HEK293 (cell line): ENCODE measurements around the gene TDRD1.
A peak's percentile ranks its signal among the peaks of the same experiment; 100 is the strongest.

Experiments
- CTCF ChIA-PET: fragments of 350-600 bp; formaldehyde crosslinking; extraction: SDS; loops from one replicate; lab custom pipeline; 2021; ENCODE audit warnings: antibody characterized with exemption; lab: Yijun Ruan, JAX
- POLR2A ChIA-PET: fragments of 300-600 bp; formaldehyde crosslinking; extraction: SDS; loops from one replicate; lab custom pipeline; 2020; ENCODE audit warnings: antibody characterized with exemption, inconsistent platforms; lab: Yijun Ruan, JAX
- H3K27ac ChIP-seq: fragments of 200-500 bp; sonication (Bioruptor generic); 2 replicates; pipeline ENCODE4 v1.5.1; 2014; ENCODE audit warnings: low read depth, low read length, control low read depth, inconsistent platforms; ENCODE audit errors: extremely low read depth
- H3K36me3 ChIP-seq, 2 experiments: fragments of 200-500 bp in 1 of 2; sonication (Bioruptor generic) in 1 of 2; 1 replicate in 1 of 2; 2 replicates in 1 of 2; pipeline ENCODE4 v1.5.1; 2014 to 2017; ENCODE audit warnings: inconsistent platforms in 2 of 2, low read length in 2 of 2; ENCODE audit not compliant: control insufficient read depth in 2 of 2, insufficient read depth in 1 of 2
- H3K4me1 ChIP-seq: fragments of 200-500 bp; sonication (Bioruptor generic); 2 replicates; pipeline ENCODE4 v1.5.1; 2014; ENCODE audit warnings: mild to moderate bottlenecking, low read length, inconsistent platforms; ENCODE audit not compliant: control insufficient read depth, insufficient read depth
- H3K4me3 ChIP-seq: 2 replicates; pipeline ENCODE4 v1.5.1; 2011; ENCODE audit warnings: low read depth, mild to moderate bottlenecking, control low read depth, low read length, moderate library complexity
- H3K9me3 ChIP-seq: fragments of 200-500 bp; sonication (Bioruptor generic); 2 replicates; pipeline ENCODE4 v1.5.1; 2014; ENCODE audit warnings: low read depth, low read length, inconsistent platforms; ENCODE audit not compliant: control insufficient read depth, insufficient read depth
- EGR2 ChIP-seq: fragments of 450-650 bp; formaldehyde crosslinking; IDR thresholded peaks from 2 replicates; pipeline ENCODE4 v1.5.1; 2016; ENCODE audit warnings: low read depth, missing biosample characterization, missing genetic modification characterization
- SALL2 ChIP-seq: fragments of 450-650 bp; formaldehyde crosslinking; IDR thresholded peaks from 2 replicates; pipeline ENCODE4 v1.5.0; 2017; ENCODE audit warnings: missing biosample characterization, mild to moderate bottlenecking, missing genetic modification characterization, borderline replicate concordance
- SCRT1 ChIP-seq: fragments of 450-650 bp; formaldehyde crosslinking; IDR thresholded peaks from 2 replicates; pipeline ENCODE4 v1.5.1; 2016; ENCODE audit warnings: missing biosample characterization, missing genetic modification characterization, borderline replicate concordance
- SETDB1 ChIP-seq: IDR thresholded peaks from one replicate; pipeline ENCODE4 v1.6.1; 2017; ENCODE audit warnings: mild to moderate bottlenecking, low read length, moderate library complexity, mixed read lengths; ENCODE audit not compliant: insufficient read length
- SP2 ChIP-seq: fragments of 450-650 bp; formaldehyde crosslinking; IDR thresholded peaks from 2 replicates; pipeline ENCODE4 v1.5.1; 2016; ENCODE audit warnings: missing biosample characterization, missing genetic modification characterization
- SP7 ChIP-seq: fragments of 450-650 bp; formaldehyde crosslinking; IDR thresholded peaks from 2 replicates; pipeline ENCODE4 v1.5.1; 2016; ENCODE audit warnings: missing biosample characterization, missing genetic modification characterization
- YY2 ChIP-seq: fragments of 450-650 bp; formaldehyde crosslinking; IDR thresholded peaks from 2 replicates; pipeline ENCODE4 v1.5.1; 2016; ENCODE audit warnings: missing biosample characterization, missing genetic modification characterization
- ZBTB17 ChIP-seq: fragments of 450-650 bp; formaldehyde crosslinking; IDR thresholded peaks from 2 replicates; pipeline ENCODE4 v1.5.1; 2016; ENCODE audit warnings: missing biosample characterization, missing genetic modification characterization
- ZIC2 ChIP-seq: fragments of 450-650 bp; formaldehyde crosslinking; IDR thresholded peaks from 2 replicates; pipeline ENCODE4 v1.5.1; 2016; ENCODE audit warnings: missing biosample characterization, missing genetic modification characterization
- ZNF214 ChIP-seq: fragments of 450-650 bp; formaldehyde crosslinking; IDR thresholded peaks from 2 replicates; pipeline ENCODE4 v1.5.1; 2017; ENCODE audit warnings: missing biosample characterization, mild to moderate bottlenecking, missing genetic modification characterization, borderline replicate concordance
- ZNF223 ChIP-seq: fragments of 450-650 bp; formaldehyde crosslinking; IDR thresholded peaks from 2 replicates; pipeline ENCODE4 v1.5.1; 2016; ENCODE audit warnings: missing biosample characterization, missing genetic modification characterization
- ZNF239 ChIP-seq: fragments of 450-650 bp; formaldehyde crosslinking; IDR thresholded peaks from 2 replicates; pipeline ENCODE4 v1.5.1; 2016; ENCODE audit warnings: missing biosample characterization, missing genetic modification characterization
- ZNF311 ChIP-seq: fragments of 450-650 bp; formaldehyde crosslinking; IDR thresholded peaks from 2 replicates; pipeline ENCODE4 v1.5.1; 2017; ENCODE audit warnings: missing biosample characterization, missing genetic modification characterization, borderline replicate concordance
- ZNF354C ChIP-seq: fragments of 450-650 bp; formaldehyde crosslinking; IDR thresholded peaks from 2 replicates; pipeline ENCODE4 v1.5.1; 2016; ENCODE audit warnings: missing biosample characterization, missing genetic modification characterization, low read depth, borderline replicate concordance
- ZNF366 ChIP-seq: fragments of 450-650 bp; formaldehyde crosslinking; conservative IDR thresholded peaks from 2 replicates; pipeline ENCODE4 v1.5.1; 2016; ENCODE audit warnings: missing biosample characterization, missing genetic modification characterization
- ZNF48 ChIP-seq: fragments of 450-650 bp; formaldehyde crosslinking; IDR thresholded peaks from 2 replicates; pipeline ENCODE4 v1.5.1; 2016; ENCODE audit warnings: missing biosample characterization, missing genetic modification characterization
- ZNF510 ChIP-seq: fragments of 450-650 bp; formaldehyde crosslinking; IDR thresholded peaks from 2 replicates; pipeline ENCODE4 v1.5.1; 2018; ENCODE audit warnings: mild to moderate bottlenecking, missing genetic modification characterization, missing biosample characterization; ENCODE audit not compliant: insufficient replicate concordance
- ZNF530 ChIP-seq: fragments of 450-650 bp; formaldehyde crosslinking; IDR thresholded peaks from 2 replicates; pipeline ENCODE4 v1.5.1; 2016; ENCODE audit warnings: low read depth, missing biosample characterization, missing genetic modification characterization
- ZNF624 ChIP-seq: fragments of 450-650 bp; formaldehyde crosslinking; IDR thresholded peaks from 2 replicates; pipeline ENCODE4 v1.5.1; 2017; ENCODE audit warnings: missing biosample characterization, missing genetic modification characterization
- ZNF660 ChIP-seq: fragments of 450-650 bp; IDR thresholded peaks from 2 replicates; pipeline ENCODE4 v1.5.1; 2018; ENCODE audit warnings: missing biosample characterization, mild to moderate bottlenecking, missing genetic modification characterization
- ZNF670 ChIP-seq: fragments of 450-650 bp; formaldehyde crosslinking; IDR thresholded peaks from 2 replicates; pipeline ENCODE4 v1.5.1; 2016; ENCODE audit warnings: missing biosample characterization, missing genetic modification characterization, low read depth
- ZNF768 ChIP-seq: fragments of 450-650 bp; formaldehyde crosslinking; IDR thresholded peaks from 2 replicates; pipeline ENCODE4 v1.5.1; 2018; ENCODE audit warnings: missing biosample characterization, mild to moderate bottlenecking, missing genetic modification characterization
- ZNF776 ChIP-seq: fragments of 450-650 bp; formaldehyde crosslinking; IDR thresholded peaks from 2 replicates; pipeline ENCODE4 v1.5.0; 2017; ENCODE audit warnings: missing biosample characterization, missing genetic modification characterization, borderline replicate concordance
- TF ChIP-seq, protein P1 (sequence below): fragments of 450-650 bp; formaldehyde crosslinking; IDR thresholded peaks from 2 replicates; pipeline ENCODE4 v1.5.1; 2017; ENCODE audit warnings: missing biosample characterization, missing genetic modification characterization
- TF ChIP-seq, protein P2 (sequence below): fragments of 450-650 bp; formaldehyde crosslinking; IDR thresholded peaks from 2 replicates; pipeline ENCODE4 v1.5.1; 2016; ENCODE audit warnings: missing biosample characterization, missing genetic modification characterization
- TF ChIP-seq, protein P3 (sequence below): fragments of 450-650 bp; formaldehyde crosslinking; IDR thresholded peaks from 2 replicates; pipeline ENCODE4 v1.5.1; 2016; ENCODE audit warnings: missing biosample characterization, missing genetic modification characterization
- TF ChIP-seq, protein P4 (sequence below): fragments of 450-650 bp; formaldehyde crosslinking; IDR thresholded peaks from 2 replicates; pipeline ENCODE4 v1.5.1; 2016; ENCODE audit warnings: missing biosample characterization, missing genetic modification characterization
- TF ChIP-seq, protein P5 (sequence below): fragments of 450-650 bp; formaldehyde crosslinking; IDR thresholded peaks from 2 replicates; pipeline ENCODE4 v1.5.1; 2017; ENCODE audit warnings: missing biosample characterization, mild to moderate bottlenecking, missing genetic modification characterization, moderate library complexity

The TDRD1 gene

DNA sequence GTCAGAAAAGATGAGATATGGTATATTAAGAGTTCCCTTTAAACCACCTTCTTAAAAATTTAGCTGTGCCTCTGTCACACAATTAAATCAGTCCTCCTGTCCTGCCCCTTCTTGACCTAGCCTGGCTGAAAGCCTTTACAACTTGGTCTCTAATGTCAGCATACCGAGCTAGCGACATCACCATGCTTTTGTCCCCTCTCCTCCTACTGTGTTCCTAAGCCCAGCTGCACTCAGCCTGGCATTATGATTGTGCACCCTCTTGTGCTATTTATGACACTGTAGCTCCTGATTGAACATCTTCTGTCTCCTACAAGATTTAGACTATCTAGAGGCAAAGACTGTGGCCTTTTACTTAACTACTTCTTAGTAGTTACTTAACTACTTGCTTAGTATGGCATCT, 29.2 kb downstream of the TDRD1 start:
- Histone ChIP-seq H3K9me3 (no peaks in the 10 kb centered on the region), H3K4me1 (no peaks in the 10 kb centered on the region), H3K4me3 (no peak overlapping the region), H3K27ac (no peak overlapping the region), H3K36me3 (no peaks in the 10 kb centered on the region)
- CTCF ChIA-PET, result interaction anchor here (0.6 to 1.7 kb wide), 2 partner anchors 14 to 341 kb away, joined by 4 to 6 read pairs; no protein-coding TSS in a partner anchor
- POLR2A ChIA-PET, result no interaction called here
- TF ChIP-seq ZNF223 (tag by site-specific recombination) (no peak), SP7 (tag by site-specific recombination) (peak; percentile 38; the same call in 1 of the 2 replicates), ZNF354C (tag by site-specific recombination) (no peak), ZIC2 (tag by site-specific recombination) (0 out of 2 replicates have a peak, but pooled peaks have one; percentile 25), ZNF660 (peak; percentile 99), SP2 (tag by site-specific recombination) (no peak), EGR2 (tag by site-specific recombination) (no peak), ZNF776 (tag by site-specific recombination) (no peak), SCRT1 (tag by site-specific recombination) (no peak), ZNF239 (tag by site-specific recombination) (no peak), ZNF510 (no peak), ZNF48 (tag by site-specific recombination) (no peak), ZNF768 (no peak), YY2 (tag by site-specific recombination) (no peak), ZNF624 (no peak), ZNF311 (tag by site-specific recombination) (no peak), SETDB1 (no peak), ZNF530 (no peak), ZBTB17 (tag by site-specific recombination) (0 out of 2 replicates have a peak, but pooled peaks have one; percentile 10), ZNF366 (tag by site-specific recombination) (no peak), ZNF670 (tag by site-specific recombination) (no peak), ZNF214 (tag by site-specific recombination) (no peak), SALL2 (tag by site-specific recombination) (no peak)
- TF ChIP-seq, protein P1, sequence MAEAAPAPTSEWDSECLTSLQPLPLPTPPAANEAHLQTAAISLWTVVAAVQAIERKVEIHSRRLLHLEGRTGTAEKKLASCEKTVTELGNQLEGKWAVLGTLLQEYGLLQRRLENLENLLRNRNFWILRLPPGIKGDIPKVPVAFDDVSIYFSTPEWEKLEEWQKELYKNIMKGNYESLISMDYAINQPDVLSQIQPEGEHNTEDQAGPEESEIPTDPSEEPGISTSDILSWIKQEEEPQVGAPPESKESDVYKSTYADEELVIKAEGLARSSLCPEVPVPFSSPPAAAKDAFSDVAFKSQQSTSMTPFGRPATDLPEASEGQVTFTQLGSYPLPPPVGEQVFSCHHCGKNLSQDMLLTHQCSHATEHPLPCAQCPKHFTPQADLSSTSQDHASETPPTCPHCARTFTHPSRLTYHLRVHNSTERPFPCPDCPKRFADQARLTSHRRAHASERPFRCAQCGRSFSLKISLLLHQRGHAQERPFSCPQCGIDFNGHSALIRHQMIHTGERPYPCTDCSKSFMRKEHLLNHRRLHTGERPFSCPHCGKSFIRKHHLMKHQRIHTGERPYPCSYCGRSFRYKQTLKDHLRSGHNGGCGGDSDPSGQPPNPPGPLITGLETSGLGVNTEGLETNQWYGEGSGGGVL (tag by site-specific recombination), result no peak
- TF ChIP-seq, protein P2, sequence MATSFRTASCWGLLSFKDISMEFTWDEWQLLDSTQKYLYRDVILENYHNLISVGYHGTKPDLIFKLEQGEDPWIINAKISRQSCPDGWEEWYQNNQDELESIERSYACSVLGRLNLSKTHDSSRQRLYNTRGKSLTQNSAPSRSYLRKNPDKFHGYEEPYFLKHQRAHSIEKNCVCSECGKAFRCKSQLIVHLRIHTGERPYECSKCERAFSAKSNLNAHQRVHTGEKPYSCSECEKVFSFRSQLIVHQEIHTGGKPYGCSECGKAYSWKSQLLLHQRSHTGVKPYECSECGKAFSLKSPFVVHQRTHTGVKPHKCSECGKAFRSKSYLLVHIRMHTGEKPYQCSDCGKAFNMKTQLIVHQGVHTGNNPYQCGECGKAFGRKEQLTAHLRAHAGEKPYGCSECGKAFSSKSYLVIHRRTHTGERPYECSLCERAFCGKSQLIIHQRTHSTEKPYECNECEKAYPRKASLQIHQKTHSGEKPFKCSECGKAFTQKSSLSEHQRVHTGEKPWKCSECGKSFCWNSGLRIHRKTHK (tag by site-specific recombination), result no peak
- TF ChIP-seq, protein P3, sequence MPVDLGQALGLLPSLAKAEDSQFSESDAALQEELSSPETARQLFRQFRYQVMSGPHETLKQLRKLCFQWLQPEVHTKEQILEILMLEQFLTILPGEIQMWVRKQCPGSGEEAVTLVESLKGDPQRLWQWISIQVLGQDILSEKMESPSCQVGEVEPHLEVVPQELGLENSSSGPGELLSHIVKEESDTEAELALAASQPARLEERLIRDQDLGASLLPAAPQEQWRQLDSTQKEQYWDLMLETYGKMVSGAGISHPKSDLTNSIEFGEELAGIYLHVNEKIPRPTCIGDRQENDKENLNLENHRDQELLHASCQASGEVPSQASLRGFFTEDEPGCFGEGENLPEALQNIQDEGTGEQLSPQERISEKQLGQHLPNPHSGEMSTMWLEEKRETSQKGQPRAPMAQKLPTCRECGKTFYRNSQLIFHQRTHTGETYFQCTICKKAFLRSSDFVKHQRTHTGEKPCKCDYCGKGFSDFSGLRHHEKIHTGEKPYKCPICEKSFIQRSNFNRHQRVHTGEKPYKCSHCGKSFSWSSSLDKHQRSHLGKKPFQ (tag by site-specific recombination), result no peak
- TF ChIP-seq, protein P4, sequence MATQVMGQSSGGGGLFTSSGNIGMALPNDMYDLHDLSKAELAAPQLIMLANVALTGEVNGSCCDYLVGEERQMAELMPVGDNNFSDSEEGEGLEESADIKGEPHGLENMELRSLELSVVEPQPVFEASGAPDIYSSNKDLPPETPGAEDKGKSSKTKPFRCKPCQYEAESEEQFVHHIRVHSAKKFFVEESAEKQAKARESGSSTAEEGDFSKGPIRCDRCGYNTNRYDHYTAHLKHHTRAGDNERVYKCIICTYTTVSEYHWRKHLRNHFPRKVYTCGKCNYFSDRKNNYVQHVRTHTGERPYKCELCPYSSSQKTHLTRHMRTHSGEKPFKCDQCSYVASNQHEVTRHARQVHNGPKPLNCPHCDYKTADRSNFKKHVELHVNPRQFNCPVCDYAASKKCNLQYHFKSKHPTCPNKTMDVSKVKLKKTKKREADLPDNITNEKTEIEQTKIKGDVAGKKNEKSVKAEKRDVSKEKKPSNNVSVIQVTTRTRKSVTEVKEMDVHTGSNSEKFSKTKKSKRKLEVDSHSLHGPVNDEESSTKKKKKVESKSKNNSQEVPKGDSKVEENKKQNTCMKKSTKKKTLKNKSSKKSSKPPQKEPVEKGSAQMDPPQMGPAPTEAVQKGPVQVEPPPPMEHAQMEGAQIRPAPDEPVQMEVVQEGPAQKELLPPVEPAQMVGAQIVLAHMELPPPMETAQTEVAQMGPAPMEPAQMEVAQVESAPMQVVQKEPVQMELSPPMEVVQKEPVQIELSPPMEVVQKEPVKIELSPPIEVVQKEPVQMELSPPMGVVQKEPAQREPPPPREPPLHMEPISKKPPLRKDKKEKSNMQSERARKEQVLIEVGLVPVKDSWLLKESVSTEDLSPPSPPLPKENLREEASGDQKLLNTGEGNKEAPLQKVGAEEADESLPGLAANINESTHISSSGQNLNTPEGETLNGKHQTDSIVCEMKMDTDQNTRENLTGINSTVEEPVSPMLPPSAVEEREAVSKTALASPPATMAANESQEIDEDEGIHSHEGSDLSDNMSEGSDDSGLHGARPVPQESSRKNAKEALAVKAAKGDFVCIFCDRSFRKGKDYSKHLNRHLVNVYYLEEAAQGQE (tag by site-specific recombination), result no peak
- TF ChIP-seq, protein P5, sequence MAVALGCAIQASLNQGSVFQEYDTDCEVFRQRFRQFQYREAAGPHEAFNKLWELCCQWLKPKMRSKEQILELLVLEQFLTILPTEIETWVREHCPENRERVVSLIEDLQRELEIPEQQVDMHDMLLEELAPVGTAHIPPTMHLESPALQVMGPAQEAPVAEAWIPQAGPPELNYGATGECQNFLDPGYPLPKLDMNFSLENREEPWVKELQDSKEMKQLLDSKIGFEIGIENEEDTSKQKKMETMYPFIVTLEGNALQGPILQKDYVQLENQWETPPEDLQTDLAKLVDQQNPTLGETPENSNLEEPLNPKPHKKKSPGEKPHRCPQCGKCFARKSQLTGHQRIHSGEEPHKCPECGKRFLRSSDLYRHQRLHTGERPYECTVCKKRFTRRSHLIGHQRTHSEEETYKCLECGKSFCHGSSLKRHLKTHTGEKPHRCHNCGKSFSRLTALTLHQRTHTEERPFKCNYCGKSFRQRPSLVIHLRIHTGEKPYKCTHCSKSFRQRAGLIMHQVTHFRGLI (tag by site-specific recombination), result no peak
